Stimulated activated CD8-positive, alpha-beta memory T cell treated with anti-CD3 and anti-CD28 coated beads, Interleukin-2, amount 100 ng/mL, for 1 hour (primary cell): ENCODE results near the gene ADAD1.
"Not testable (repeated sequence)": the region's sequence is repeated elsewhere in the genome, so short reads cannot be mapped to it uniquely, and the experiment has no call there.

Source experiments
- DNase-seq, 2 donors: peaks; one replicate each; pipeline ENCODE4 v3.0.0-alpha.2; 2020; ENCODE audit warnings: low read depth in 2 of 2

ADAD1 gene

DNA sequence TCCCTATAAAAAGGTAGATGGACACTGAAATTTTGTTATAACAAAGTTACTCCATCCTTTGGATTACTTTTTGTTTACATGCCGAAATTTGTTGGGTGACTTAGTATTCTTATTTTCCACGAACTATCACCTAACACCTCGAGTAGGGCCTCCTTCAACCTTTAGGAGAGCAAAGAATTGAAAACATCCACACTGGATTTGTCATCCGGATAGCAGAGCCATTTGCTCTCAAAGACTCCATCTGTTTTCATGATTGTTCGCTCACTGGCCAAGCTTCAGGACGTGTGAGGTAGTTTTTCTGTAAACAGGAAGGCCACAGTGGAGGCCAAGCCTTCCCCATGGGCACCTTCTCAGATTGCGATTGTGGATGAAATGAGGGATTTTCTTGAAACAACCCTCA is at the start of gene ADAD1:
TSS of gene ADAD1 (plus strand) at position 301 of the 400 bp plus-strand sequence. CDS start 1,059 bp downstream, outside the sequence.
- DNase-seq: no peak

GRCh38 chr4:122329876-122330565 is 48.8 kb upstream of the ADAD1 start:
- DNase-seq: no peak

DNA sequence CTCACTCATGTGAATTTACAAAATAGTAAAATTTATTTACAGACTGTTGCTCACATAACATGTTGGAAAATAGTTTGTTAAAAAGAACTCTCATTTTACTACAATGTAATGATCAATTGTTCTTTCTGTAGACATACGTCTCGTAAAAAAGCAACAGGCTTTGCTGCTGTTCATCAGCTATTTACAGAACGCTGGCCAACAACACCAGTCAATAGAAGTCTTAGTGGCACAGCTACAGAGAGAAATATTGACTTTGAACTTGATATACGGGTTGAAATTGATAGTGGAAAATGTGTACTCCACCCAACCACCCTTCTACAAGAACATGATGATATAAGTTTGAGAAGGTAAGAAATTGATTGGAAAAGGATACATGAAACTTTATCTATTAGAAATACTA is 47.6 kb upstream of the ADAD1 start:
- DNase-seq: no peak

DNA sequence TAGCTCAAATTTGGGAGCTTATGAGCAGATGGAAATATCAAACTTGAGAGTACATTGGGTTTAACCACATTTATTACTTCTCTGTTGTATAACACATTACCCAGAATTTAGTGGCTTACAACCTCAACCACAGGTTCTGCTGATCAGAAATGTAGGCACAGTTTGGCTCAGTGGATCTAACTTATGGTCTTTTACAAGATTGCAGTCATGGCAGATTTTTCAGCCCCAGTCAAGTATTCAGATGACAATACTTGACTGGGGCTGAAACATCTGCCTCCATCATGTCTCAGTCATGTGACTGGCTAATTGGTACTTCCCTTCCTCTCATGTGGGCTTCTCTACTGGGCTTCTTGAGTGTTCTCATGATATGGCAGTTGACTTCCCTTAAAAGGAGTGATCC is 44.0 kb upstream of the ADAD1 start:
- no peak for DNase-seq

- DNase-seq: no peak
Measured at GRCh38 chr4:122341886-122342285, 36.9 kb upstream of the ADAD1 start.

DNA sequence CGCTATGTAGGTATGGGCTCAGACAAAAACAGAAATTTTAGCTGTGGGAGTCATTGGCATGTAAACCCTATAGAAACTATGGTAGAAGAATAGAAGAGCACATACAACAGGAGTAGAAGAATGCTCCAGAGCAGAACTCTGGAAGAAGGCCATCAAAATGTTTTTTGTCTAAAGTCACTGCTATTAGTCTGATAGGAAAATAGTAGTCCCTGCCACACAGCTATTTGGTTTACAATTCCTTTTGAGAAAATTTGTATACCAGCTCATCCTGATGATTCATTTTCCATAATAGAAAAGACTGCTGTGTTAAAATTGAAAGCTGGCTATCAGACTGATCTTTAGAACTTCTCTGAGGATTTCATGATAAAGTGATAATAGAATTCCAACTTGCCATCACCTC is 32.8 kb upstream of the ADAD1 start:
- no peak for DNase-seq

DNA sequence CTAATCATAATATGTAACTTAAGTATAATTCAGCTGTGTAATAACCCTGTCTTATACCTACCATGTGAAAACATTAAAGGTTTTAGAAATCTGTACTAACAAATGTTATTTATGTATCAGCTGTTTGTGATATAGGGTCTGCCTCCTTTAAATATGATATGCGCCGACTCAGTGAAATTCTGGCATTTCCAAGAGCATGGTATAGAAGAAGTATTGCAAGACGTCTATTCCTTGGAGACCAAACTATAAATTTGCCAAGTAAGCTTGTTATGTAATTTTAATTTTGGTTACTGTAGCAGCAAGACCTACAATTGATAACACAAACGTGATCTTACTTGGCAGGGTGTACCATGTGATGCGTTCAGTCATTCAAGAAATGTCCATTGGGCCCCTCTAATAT is 32.3 kb upstream of the ADAD1 start:
- DNase-seq: no peak

DNA sequence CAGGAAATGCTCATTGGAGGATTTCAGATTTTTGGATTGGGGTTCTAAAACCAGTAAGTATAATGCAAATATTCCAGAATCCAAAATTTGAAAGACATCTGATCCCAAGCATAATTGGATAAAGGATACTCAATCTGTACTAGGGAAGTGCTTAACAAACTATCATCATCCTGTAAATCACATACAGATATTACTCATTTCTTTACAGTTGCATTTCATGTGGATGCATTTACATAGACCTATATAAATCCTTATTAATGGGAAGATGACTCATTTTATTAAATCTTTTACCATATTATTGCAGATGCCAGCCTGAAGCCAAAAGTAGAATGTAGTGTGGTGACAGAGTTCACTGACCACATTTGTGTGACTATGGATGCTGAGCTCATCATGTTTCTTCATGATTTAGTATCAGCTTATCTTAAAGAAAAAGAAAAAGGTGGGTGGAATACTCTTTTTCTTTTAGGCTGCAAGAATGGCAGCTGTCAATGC is 22.4 kb upstream of the ADAD1 start:
- DNase-seq: no peak

- no peak for DNase-seq
Measured at GRCh38 chr4:122360754-122361153, 18.1 kb upstream of the ADAD1 start.

- no peak for DNase-seq
Measured at GRCh38 chr4:122364700-122365404, 14.0 kb upstream of the ADAD1 start.

DNA sequence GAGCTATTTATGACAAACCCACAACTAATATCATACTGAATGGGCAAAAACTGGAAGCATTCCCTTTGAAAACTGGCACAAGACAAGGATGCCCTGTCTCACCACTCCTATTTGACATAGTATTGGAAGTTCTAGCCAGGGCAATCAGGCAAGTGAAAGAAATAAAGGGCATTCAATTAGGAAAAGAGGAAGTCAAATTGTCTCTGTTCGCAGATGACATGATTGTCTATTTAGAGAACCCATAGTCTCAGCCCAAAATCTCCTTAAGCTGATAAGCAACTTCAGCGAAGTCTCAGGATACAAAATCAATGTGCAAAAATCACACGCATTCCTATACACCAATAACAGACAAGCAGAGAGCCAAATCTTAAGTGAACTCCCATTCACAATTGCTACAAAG is 10.0 kb upstream of the ADAD1 start:
- not testable (repeated sequence) for DNase-seq

GRCh38 chr4:122377352-122377751 is 1.5 kb upstream of the ADAD1 start:
- DNase-seq: no peak

DNA sequence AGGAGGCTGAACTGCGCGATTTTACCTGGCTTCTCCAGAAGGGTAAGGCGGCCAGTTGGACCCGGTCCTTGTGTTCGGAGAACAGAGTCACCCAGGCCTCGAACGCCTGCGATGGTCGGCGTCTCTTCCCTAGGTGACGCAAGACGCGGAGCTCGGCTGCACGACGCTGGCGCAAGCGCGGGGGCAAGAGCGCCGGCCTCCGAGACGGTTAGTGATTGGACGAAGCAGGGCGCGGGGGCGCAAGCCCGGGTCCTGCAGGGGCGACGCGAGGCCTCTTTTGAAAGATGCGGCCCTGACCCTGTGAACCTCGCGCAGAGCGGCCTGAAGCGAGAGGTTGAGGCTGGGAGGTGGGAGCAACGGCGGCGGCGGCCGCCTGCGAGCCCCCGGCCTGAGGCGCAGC is 428 bp downstream of the ADAD1 start:
- DNase-seq: no peak

DNA sequence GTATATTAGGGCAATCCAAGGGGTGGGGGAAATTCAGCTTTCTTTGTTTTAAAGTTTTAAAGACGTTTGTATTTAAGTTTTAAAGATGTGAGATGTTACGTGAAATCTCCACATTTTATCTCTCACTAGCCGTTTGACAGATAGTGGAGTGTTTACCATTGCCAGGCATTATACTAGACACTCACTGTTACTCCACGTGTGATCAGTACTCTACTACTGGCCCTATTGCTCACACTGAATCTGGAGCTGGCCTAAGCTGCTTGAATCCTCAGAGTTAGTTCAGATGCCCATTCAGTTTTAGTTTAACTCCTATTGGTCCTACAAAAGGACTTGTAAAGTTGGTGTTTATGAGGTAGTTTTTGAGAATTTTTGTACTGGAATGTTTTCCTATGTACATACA is 4.5 kb downstream of the ADAD1 start:
- no peak for DNase-seq

GRCh38 chr4:122384245-122384644 is 5.4 kb downstream of the ADAD1 start:
- no peak for DNase-seq

DNA sequence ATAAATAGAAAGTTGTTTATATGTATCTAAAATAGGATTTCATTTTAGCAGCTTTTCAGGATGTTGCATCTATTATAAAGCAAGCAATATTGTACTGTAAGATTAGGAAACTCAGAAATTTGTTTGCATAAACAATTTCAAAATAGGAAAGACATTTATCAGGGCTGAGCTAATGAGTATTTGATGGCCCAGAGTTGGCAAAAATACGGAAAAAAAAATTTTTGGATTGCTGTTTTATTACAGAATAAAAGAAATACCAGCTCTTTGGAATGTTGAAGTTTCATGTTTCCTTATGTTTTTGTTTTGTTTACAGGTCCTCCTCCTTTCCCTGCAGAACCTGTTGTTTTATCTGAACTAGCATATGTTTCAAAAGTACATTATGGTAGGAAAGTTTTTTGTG is 14.5 kb downstream of the ADAD1 start:
- DNase-seq: no peak

DNA sequence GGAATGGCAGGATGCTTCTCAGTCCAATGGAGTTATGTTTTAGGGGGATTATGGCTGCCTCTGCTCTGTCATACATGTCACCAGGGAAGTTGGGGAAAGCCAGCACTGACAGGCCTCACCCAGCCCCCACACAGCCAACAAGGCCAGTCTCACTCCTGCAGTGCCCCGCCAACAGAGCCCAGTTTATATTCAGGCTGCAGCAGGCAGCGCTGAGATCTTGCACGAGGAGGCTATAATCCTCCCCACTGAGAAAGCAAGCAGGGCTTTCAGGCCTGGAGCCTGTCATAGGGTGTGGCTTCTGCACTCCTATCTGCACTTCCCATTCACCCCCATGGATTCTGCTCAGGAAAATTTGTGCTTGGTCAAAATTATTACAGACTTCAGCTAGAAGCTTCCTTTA is 25.1 kb downstream of the ADAD1 start:
- no peak for DNase-seq

- no peak for DNase-seq
Measured at GRCh38 chr4:122412547-122412946, 33.7 kb downstream of the ADAD1 start.

DNA sequence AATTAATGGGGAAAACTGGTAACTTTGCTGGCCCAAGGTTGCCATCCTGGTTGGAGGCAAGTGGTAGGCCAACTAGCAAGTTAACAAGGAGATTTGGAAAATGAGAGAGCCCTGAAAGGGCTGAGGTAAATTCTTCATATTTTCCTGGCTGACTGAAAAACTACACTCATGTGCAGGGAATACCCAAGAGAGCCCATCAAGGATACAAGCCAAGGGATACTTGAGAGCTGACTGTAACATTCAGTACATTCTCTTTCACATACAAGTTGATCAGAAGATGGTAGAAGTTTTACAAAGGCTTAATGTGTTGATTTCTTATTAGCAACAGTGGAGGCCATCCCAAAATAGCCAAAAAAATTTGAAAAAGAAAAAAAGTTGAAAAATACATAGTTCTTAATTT is 44.4 kb downstream of the ADAD1 start:
- no peak for DNase-seq

DNA sequence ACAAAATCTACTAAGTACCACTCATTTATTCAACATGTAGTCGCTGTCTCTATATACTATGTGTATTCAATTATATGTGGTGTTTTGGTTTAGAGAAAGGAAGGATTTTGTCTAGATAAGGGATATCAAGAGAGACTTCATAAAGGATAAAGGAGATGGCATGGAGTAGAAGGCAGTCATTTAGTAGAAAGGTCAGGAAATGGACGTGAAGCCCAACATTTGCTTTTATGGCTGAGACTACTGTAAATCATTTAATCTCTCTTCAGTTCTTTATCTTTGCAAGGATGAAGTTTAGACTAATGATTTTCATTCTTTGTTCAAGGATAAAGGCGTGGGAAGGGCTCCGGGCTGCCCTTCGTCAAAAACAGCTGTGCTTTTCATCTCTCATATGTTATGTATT is 52.5 kb downstream of the ADAD1 start:
- no peak for DNase-seq

DNA sequence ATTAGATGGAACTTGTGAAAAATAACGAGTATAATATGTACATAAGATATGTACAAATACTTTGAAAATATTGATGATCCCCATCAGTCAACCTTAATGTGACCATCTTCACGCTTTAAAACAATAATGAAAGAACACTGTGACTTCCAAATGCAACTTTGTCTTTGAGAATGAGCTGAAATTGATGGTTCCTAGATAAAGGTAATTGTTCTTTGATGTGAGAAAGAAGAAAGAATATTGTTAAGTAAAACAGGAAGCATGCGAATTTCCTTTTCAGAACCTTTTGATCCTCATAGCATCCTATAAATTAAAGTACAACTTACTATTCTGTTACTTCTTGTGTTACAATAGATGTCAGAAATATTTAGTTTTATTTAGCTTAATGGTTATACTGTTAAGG is 55.5 kb downstream of the ADAD1 start:
- no peak for DNase-seq

GRCh38 chr4:122450847-122451246 is 72.0 kb downstream of the ADAD1 start:
- no peak for DNase-seq

DNA sequence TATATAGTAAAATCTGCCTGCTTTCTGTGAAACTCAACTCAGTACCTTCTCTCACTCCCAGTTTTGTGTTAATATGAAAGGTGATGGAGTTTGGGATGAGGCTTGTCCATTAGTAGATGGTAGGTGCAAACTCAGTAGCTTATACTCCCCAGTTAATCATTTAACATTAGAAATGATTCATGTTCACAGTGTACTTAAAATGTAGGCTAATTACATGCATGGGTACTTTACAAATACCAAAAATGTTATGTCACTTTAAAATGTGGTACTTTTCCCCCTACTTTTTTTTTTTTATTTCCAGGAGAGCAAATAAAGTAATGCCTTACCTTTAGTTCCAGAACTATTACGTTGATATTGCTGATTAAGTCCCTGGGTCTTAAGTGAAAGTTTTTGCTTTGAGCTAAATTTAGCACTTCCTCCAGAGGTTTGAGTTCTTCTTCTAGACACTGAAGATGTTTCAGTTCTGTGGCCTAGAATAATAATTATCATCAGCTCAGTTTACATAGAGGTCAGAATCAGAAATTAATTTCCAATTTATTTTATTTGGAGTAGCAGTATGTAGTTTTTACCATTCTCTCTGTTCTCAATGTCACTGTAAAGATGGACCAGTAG is 74.7 kb downstream of the ADAD1 start:
- DNase-seq: no peak
